Measurements from ENCODE around the gene TEX19.

Gene TEX19

DNA sequence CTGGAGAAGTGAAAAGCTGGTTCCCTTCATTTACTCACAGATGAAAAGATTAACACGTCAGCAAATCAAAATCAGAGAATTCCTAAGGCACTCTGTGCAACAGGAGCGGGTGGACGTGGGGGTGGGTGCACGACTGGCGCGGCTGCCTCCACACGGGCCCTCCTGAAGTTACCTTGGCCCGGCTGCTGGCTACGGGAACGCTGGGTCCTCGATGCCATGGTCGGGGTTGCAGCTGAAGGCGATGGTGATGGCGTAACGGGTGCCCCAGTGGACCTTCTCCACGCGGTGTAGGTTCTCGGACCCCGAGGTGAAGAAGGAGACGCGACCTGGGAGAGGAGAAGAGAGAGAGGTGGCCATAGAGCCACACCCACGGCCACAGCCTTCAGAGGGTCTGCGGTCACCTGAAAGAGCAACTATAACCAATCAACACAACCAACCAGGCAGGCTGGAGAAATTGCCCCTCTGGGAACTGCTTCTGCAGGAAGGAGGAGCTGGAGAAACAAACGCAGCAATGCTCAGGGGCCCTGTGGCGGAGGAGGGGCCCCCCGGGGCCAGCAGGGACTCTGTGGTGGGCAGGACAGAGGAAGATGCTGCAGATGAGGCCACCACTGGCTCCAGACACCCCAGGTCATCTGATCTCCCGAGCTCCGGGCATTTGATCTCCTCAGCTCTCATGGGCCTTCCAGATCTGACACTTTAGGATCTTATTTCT lies 33.3 kb downstream of the TEX19 start:
- no peak overlapping the region for H3K4me3 ChIP-seq (ENCODE audit: low read depth, low read length)
- TF ChIP-seq, protein P1, sequence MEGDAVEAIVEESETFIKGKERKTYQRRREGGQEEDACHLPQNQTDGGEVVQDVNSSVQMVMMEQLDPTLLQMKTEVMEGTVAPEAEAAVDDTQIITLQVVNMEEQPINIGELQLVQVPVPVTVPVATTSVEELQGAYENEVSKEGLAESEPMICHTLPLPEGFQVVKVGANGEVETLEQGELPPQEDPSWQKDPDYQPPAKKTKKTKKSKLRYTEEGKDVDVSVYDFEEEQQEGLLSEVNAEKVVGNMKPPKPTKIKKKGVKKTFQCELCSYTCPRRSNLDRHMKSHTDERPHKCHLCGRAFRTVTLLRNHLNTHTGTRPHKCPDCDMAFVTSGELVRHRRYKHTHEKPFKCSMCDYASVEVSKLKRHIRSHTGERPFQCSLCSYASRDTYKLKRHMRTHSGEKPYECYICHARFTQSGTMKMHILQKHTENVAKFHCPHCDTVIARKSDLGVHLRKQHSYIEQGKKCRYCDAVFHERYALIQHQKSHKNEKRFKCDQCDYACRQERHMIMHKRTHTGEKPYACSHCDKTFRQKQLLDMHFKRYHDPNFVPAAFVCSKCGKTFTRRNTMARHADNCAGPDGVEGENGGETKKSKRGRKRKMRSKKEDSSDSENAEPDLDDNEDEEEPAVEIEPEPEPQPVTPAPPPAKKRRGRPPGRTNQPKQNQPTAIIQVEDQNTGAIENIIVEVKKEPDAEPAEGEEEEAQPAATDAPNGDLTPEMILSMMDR (IDR thresholded peaks at IDR 0.05; ENCODE audit: low read depth, low read length, missing control alignments): no peak
- no peak for DNase-seq (ENCODE audit: low read depth)

DNA sequence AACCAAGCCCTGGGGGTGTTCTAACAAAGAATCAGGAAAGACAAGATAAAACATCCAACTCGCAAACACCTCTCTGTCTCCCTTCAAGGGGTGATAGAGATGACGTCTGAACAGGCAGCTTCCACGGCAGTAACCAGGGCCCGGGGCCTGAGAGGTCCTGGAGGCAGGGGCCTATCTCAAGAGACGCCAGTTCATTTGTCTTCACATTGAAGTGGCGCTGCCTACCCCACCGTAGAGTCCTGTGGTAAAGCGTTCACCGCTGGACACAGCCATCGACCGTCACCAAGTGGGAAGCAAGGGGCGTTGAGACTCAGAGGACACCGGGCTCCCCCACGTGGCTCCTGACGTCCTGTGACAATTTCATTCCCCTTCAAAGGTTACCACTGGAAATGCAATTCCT lies 33.9 kb downstream of the TEX19 start:
- no peak for DNase-seq (ENCODE audit: low read depth)
- no peak overlapping the region for H3K4me3 ChIP-seq (ENCODE audit: low read depth, low read length)
- TF ChIP-seq, protein P1 (IDR thresholded peaks at IDR 0.05; ENCODE audit: low read depth, low read length, missing control alignments): no peak

DNA sequence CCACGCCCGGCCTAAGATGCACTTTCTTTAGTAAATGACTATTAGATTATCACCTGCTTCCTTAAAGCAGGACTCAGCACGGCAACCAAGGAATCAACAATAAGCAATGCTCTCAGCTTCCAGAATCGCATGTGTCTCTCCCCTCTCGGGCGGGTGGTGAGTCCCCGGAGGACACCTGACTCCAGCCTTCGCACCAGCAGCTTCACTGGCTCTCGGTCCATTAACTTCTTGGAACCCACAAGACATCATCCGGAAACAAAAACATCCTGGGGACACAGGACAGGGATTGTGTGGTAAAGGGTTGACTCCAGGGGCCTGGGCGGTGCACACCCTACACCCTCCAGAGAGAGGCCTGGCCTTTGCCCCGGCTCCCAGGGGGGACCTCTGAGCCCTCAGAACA lies 35.2 kb downstream of the TEX19 start:
- no peak overlapping the region for H3K4me3 ChIP-seq (ENCODE audit: low read depth, low read length)
- no peak for DNase-seq (ENCODE audit: low read depth)
- TF ChIP-seq, protein P1 (IDR thresholded peaks at IDR 0.05; ENCODE audit: low read depth, low read length, missing control alignments): no peak

DNA sequence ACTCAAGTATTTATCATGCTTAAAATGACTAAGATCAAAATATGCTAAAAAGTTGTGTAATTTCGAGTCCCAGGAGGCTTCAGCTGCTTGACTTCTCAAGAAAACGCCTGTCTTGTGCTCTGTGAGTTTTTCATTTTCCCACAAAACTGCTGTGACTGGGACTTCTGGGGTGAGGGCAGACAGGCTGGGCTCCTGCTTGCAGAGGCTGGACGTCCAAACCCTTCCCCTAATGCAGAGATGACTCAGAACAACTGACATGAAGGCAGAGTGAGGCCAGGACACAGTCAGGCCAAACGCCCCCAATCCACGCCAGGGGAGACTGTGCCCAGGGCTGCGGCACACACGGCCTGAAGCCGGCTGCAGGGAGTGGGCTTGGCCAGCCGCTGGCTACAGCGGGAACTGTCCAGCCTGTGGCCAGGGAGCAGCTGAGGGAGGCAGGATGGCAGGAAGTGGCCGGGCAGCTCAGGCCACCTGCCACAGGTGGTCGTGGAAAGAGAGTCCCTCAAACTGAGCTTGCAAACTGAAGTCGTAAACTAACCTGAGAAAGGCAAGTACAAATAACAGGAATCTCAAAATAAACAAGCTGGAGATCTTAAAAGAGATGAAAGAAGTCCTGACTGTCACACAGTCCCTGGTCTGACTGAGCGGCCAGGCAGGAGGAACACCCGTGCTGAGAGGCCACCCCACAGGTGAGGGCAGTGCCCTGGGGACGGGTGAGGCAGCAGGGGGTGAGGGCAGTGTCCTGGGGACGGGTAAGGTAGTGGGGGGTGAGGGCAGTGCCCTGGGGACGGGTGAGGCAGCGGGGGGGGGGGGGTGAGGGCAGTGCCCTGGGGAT lies 37.8 kb downstream of the TEX19 start:
- DNase-seq (ENCODE audit: low read depth): no peak
- no peak overlapping the region for H3K4me3 ChIP-seq (ENCODE audit: low read depth, low read length)
- TF ChIP-seq, protein P1 (IDR thresholded peaks at IDR 0.05; ENCODE audit: low read depth, low read length, missing control alignments): no peak

DNA sequence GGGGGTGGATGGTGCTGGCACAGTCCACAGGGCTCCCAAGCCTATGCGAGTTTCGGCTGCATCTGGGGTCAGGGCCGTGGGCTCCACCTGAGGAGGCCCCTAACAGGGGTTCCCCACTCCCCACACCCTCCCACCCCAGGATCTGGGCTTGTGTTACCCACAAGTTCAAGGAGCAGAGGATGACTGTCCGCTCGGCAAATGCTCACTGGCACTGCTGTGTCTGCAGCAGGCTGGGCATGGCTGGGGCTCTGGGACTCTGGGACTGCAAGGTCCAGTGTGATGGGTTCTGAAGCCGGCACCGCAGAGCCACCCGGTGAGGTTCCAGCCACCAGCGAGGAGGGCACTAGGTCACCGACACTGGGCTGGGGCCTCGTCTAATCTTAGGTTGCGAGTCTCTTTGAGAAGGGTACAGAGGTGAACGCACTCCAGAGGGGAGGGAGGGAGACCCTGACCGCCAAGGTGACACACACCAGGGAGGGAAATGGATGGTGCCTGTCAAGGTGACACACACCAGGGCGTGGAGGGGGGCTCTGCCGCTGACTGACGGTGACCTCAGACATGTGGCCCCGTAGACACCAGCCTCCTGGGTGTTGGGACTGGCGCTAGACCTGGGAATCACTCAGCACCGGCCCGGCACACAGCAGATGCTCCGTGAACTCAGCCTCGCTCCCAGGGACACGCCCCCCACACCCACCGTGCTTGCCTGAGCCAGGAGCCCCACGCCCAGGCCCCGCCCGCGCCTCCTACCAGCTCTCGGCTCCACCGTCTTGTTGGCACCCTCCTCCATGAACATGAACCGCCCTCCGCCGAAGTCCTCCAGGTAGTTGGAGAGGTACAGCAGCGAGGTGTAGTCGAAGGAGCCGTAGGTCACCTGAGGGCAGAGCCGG lies 38.6 kb downstream of the TEX19 start:
- TF ChIP-seq, protein P1 (IDR thresholded peaks at IDR 0.05; ENCODE audit: low read depth, low read length, missing control alignments): no peak
- no peak overlapping the region for H3K4me3 ChIP-seq (ENCODE audit: low read depth, low read length)
- no peak for DNase-seq (ENCODE audit: low read depth)

DNA sequence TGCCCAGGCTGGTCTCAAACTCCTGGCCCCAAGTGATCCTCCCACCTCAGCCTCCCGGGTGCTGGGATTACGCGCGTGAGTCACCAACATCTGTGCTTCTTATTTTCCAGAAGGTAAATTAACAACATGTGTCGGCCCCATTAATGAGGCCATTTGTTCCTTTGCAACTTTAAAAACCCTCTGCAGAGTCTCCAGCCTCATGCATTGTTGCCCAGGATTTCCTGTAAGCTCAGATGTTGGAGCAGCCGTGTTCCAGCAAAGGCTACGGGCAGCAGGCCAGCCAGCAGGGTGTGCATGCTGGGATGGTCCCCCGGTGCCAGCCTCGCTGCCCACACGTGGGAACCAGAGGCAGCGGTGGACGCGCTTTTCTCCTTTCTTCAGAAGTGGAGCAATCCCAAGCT lies 40.0 kb downstream of the TEX19 start:
- DNase-seq (ENCODE audit: low read depth): no peak
- H3K4me3 ChIP-seq (ENCODE audit: low read depth, low read length): no peak overlapping the region
- TF ChIP-seq, protein P1 (IDR thresholded peaks at IDR 0.05; ENCODE audit: low read depth, low read length, missing control alignments): no peak

Data from GM12864 (cell line).